Thoracic aorta (tissue), 2 donors: ENCODE data around the gene GLIS2. TPM values are rescaled to one million over a fixed set of nuclear protein-coding genes. Genes with fewer than 3 reads are reported as not detected.
"Not testable (repeated sequence)": the region's sequence is repeated elsewhere in the genome, so short reads cannot be mapped to it uniquely, and the experiment has no call there.

ENCODE experiments used
- ATAC-seq: fragments of 150-250 bp; one replicate; pipeline ENCODE4 v1.8.0; 2017; ENCODE audit warnings: low read depth; ENCODE audit not compliant: insufficient number of reproducible peaks, low FRiP score
- DNase-seq: peaks from one replicate; pipeline ENCODE4 v3.0.0-alpha.2; 2020; ENCODE audit warnings: low spot score
- H3K27ac ChIP-seq, 2 donors: fragments of 200-600 bp; sonication (generic); 1 replicate in 1 of 2; 2 replicates in 1 of 2; pipeline ENCODE4 v1.5.1; 2016; ENCODE audit warnings: mild to moderate bottlenecking in 2 of 2, moderate library complexity in 2 of 2
- H3K27me3 ChIP-seq: fragments of 200-600 bp; sonication (generic); replicated peaks from 2 replicates; pipeline ENCODE4 v1.6.0; 2016; ENCODE audit warnings: mild to moderate bottlenecking; ENCODE audit not compliant: insufficient read depth
- H3K36me3 ChIP-seq: fragments of 200-600 bp; sonication (generic); one replicate; pipeline ENCODE4 v1.5.1; 2016
- H3K4me1 ChIP-seq, 2 donors: fragments of 200-600 bp; sonication (generic); 1 replicate in 1 of 2; 2 replicates in 1 of 2; pipeline versions ENCODE4 v1.5.1 to v1.6.0; 2016; ENCODE audit warnings: low read depth in 2 of 2, mild to moderate bottlenecking in 1 of 2; ENCODE audit not compliant: control insufficient read depth in 1 of 2
- H3K4me3 ChIP-seq: fragments of 200-600 bp; sonication (generic); 2 replicates; pipeline ENCODE4 v1.5.1; 2016; ENCODE audit warnings: mild to moderate bottlenecking
- H3K9me3 ChIP-seq: fragments of 200-600 bp; sonication (generic); 2 replicates; pipeline ENCODE4 v1.5.1; 2016
- CTCF ChIP-seq: fragments of 200-600 bp; sonication (generic); IDR thresholded peaks from one replicate; pipeline ENCODE4 v1.5.1; 2019; ENCODE audit warnings: antibody characterized with exemption
- total RNA-seq, 2 donors: library from RNA; depleted of rRNA; stranded (reverse); fragments of >200 nt; gene quantifications; one replicate each; pipeline versions ENCODE4 v1.1.0 to v1.2.3, GENCODE V29; 2016

GLIS2 gene
- total RNA-seq, 2 donors from 2014 or later, result 19.5 to 32.9 TPM

GRCh38 chr16:4339455-4339854 is 23.6 kb downstream of the GLIS2 start:
- TF ChIP-seq CTCF, result no peak
- no peak for ATAC-seq
- H3K27me3 ChIP-seq, result no peaks in the 10 kb centered on the region
- no peak overlapping the region for H3K4me3 ChIP-seq
- DNase-seq, result no peak
- no peaks in the 10 kb centered on the region for H3K9me3 ChIP-seq
- peak overlapping the region in 1 of 2 donors; percentile 12 for H3K27ac ChIP-seq
- H3K4me1 ChIP-seq, result peaks cover 0 to 12% of the 10 kb centered on the region in 2 donors
- H3K36me3 ChIP-seq, result peaks cover 40% of the 10 kb centered on the region

GRCh38 chr16:4339909-4340308 is 24.0 kb downstream of the GLIS2 start:
- no peak for ATAC-seq
- H3K36me3 ChIP-seq, result peaks cover 36% of the 10 kb centered on the region

GRCh38 chr16:4340443-4340842 is 24.6 kb downstream of the GLIS2 start:
- DNase-seq, result no peak
- Histone ChIP-seq H3K27me3 (no peaks in the 10 kb centered on the region), H3K9me3 (no peaks in the 10 kb centered on the region), H3K4me3 (no peak overlapping the region), H3K4me1 (peaks cover 0 to 12% of the 10 kb centered on the region in 2 donors), H3K36me3 (peaks cover 30% of the 10 kb centered on the region), H3K27ac (no peak overlapping the region)
- TF ChIP-seq CTCF, result no peak
- no peak for ATAC-seq

More at GRCh38 chr16:4339909-4340308, 24.0 kb downstream of the GLIS2 start:
- Histone ChIP-seq H3K27me3 (no peaks in the 10 kb centered on the region), H3K9me3 (no peaks in the 10 kb centered on the region), H3K27ac (no peak overlapping the region), H3K4me3 (no peak overlapping the region), H3K4me1 (peaks cover 0 to 12% of the 10 kb centered on the region in 2 donors)
- TF ChIP-seq CTCF, result no peak
- no peak for DNase-seq

- peaks cover 0 to 12% of the 10 kb centered on the region in 2 donors for H3K4me1 ChIP-seq
- no peaks in the 10 kb centered on the region for H3K27me3 ChIP-seq
- no peak for ATAC-seq
- no peaks in the 10 kb centered on the region for H3K9me3 ChIP-seq
- no peak for TF ChIP-seq CTCF
- H3K4me3 ChIP-seq, result no peak overlapping the region
- no peak for DNase-seq
- H3K27ac ChIP-seq, result no peak overlapping the region
- peaks cover 23% of the 10 kb centered on the region for H3K36me3 ChIP-seq
These were observed 25.4 kb downstream of the GLIS2 start for GRCh38 chr16:4341250-4341649.

- no peak overlapping the region for H3K27ac ChIP-seq
- no peaks in the 10 kb centered on the region for H3K9me3 ChIP-seq
- H3K27me3 ChIP-seq, result no peaks in the 10 kb centered on the region
- DNase-seq (no peak), ATAC-seq (no peak)
- peaks cover 0 to 20% of the 10 kb centered on the region in 2 donors for H3K4me1 ChIP-seq
- no peak overlapping the region for H3K4me3 ChIP-seq
- peaks cover 9% of the 10 kb centered on the region for H3K36me3 ChIP-seq
- TF ChIP-seq CTCF, result no peak
These were observed 27.2 kb downstream of the GLIS2 start for GRCh38 chr16:4342866-4343744.

GRCh38 chr16:4344300-4344982 is 28.6 kb downstream of the GLIS2 start:
- H3K4me1 ChIP-seq, result peaks cover 0 to 27% of the 10 kb centered on the region in 2 donors
- H3K4me3 ChIP-seq, H3K27ac ChIP-seq: not testable (repeated sequence)

More at GRCh38 chr16:4344300-4344982, 28.6 kb downstream of the GLIS2 start:
- not testable (repeated sequence) for DNase-seq, ATAC-seq, H3K36me3 ChIP-seq, H3K9me3 ChIP-seq, H3K27me3 ChIP-seq
